DMS 273 treated with DMSO at 0.1 percent for 48 hours (cell line): ENCODE measurements around the gene RNF212.

Source experiments
- DNase-seq: peaks from one replicate; lab custom pipeline; 2025; lab: John Stamatoyannopoulos, UW

The RNF212 gene

GRCh38 chr4:1090465-1091440 lies 22.6 kb downstream of the RNF212 start:
- DNase-seq: no peak

GRCh38 chr4:1090036-1090435 lies 23.3 kb downstream of the RNF212 start:
- no peak for DNase-seq

- DNase-seq: no peak
Measured at GRCh38 chr4:1087371-1087770, 26.0 kb downstream of the RNF212 start.

GRCh38 chr4:1086011-1086410 lies 27.4 kb downstream of the RNF212 start:
- no peak for DNase-seq

GRCh38 chr4:1085404-1085799 lies 28.0 kb downstream of the RNF212 start:
- no peak for DNase-seq

- DNase-seq: no peak
Measured at GRCh38 chr4:1084796-1085403, 28.5 kb downstream of the RNF212 start.

GRCh38 chr4:1084394-1084793 lies 29.0 kb downstream of the RNF212 start:
- no peak for DNase-seq

- DNase-seq: no peak
Measured at GRCh38 chr4:1082215-1083182, 30.9 kb downstream of the RNF212 start.

GRCh38 chr4:1081689-1082040 lies 31.7 kb downstream of the RNF212 start:
- no peak for DNase-seq

GRCh38 chr4:1080961-1081688 lies 32.2 kb downstream of the RNF212 start:
- DNase-seq: no peak

GRCh38 chr4:1080432-1080831 lies 32.9 kb downstream of the RNF212 start:
- DNase-seq: no peak

- DNase-seq: no peak
Measured at GRCh38 chr4:1079711-1080265, 33.6 kb downstream of the RNF212 start.

GRCh38 chr4:1078490-1078889 lies 34.9 kb downstream of the RNF212 start:
- no peak for DNase-seq

- no peak for DNase-seq
Measured at GRCh38 chr4:1077711-1078477, 35.5 kb downstream of the RNF212 start.

GRCh38 chr4:1075809-1076699 lies 37.3 kb downstream of the RNF212 start:
- no peak for DNase-seq

GRCh38 chr4:1075225-1075624 lies 38.1 kb downstream of the RNF212 start:
- no peak for DNase-seq

GRCh38 chr4:1074077-1074476 lies 39.3 kb downstream of the RNF212 start:
- DNase-seq: no peak

- DNase-seq: no peak
Measured at GRCh38 chr4:1072830-1073446, 40.4 kb downstream of the RNF212 start.

- DNase-seq: no peak
Measured at GRCh38 chr4:1069394-1069793, 44.0 kb downstream of the RNF212 start.
